Right ventricle myocardium superior (tissue), 1 donor: ENCODE data around the gene LZIC. TPM values are rescaled to one million over a fixed set of nuclear protein-coding genes. Genes with fewer than 3 reads are reported as not detected.
A peak's percentile ranks its signal among the peaks of the same experiment; 100 is the strongest.

Source experiments
- ATAC-seq: fragments of 200-7000 bp; cut with Tn5 transposase; one replicate; pipeline ENCODE4 v1.9.1; 2020; ENCODE audit warnings: mild to moderate bottlenecking; ENCODE audit not compliant: poor library complexity
- DNase-seq: peaks from one replicate; pipeline ENCODE4 v3.0.0-alpha.2; 2020
- intact Hi-C: fragments of 100-400 bp; cut with DNase I; formaldehyde crosslinking; loops from one replicate; pipeline ENCODE4 v1.11.2; 2022
- total RNA-seq: library from RNA; stranded (reverse); fragmentation: NEBNext Ultra II Directional; extraction: Animal tissue kit (Norgen Biotek cat#: 25700); gene quantifications from one replicate; pipeline ENCODE4 v1.2.1, GENCODE V29; 2021
- donor health status: DM: no; HTN: yes; CAD: no; lungs with severe emphysema.

LZIC gene
- total RNA-seq, 1 donor from 2014 or later = 33.2 TPM

DNA sequence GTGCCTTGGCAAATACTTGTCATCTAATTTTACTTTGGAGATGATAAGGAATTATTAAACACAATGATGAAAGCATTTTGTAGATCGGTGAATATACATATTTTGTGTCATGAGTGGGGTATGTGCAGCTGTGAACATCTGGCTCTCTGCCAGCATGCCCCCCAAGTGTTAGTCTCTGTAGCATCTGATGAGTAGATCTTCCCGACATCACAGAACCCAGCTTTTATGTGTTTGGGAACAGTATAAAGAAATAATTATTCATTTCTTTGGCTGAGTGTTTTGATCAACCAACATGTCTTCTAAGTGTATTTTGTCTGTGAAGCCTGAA lies 28.6 kb downstream of the LZIC start:
- no peak for ATAC-seq
- intact Hi-C loops = loop anchor here (2.0 kb wide), 1 partner anchor 40 kb away; no protein-coding TSS in a partner anchor
- DNase-seq = no peak

GRCh38 chr1:9912264-9912936 lies 30.8 kb downstream of the LZIC start:
- intact Hi-C loops = no loop called here
- ATAC-seq (no peak), DNase-seq (no peak)

GRCh38 chr1:9910423-9911178 lies 32.6 kb downstream of the LZIC start:
- DNase-seq (peak; percentile 100), ATAC-seq (peak; percentile 96)
- intact Hi-C loops = no loop called here

DNA sequence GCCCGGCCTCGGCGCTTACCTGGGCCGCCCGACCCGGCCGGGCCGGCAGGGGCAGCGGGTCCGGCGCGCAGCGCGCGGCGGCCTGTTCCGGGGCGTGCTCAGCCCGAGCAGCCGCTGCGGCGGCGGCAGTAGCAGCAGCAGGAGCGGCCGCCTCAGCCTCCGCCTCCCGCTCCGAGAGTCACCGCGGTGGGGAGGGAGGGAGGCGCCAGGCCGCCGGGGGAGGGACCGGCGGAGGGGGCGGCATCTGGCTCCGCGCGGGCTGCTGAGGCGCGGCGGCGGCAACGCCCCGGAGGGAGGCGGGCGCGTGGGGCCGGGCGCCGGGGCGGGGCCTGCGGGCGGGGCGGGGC lies 33.1 kb downstream of the LZIC start, which contains the start of gene CTNNBIP1:
Gene CTNNBIP1 (minus strand): TSS at position 194 of the 347 bp plus-strand sequence. CDS start 38,205 bp downstream, outside the sequence.
- ATAC-seq (no peak), DNase-seq (no peak)
- intact Hi-C loops = no loop called here

DNA sequence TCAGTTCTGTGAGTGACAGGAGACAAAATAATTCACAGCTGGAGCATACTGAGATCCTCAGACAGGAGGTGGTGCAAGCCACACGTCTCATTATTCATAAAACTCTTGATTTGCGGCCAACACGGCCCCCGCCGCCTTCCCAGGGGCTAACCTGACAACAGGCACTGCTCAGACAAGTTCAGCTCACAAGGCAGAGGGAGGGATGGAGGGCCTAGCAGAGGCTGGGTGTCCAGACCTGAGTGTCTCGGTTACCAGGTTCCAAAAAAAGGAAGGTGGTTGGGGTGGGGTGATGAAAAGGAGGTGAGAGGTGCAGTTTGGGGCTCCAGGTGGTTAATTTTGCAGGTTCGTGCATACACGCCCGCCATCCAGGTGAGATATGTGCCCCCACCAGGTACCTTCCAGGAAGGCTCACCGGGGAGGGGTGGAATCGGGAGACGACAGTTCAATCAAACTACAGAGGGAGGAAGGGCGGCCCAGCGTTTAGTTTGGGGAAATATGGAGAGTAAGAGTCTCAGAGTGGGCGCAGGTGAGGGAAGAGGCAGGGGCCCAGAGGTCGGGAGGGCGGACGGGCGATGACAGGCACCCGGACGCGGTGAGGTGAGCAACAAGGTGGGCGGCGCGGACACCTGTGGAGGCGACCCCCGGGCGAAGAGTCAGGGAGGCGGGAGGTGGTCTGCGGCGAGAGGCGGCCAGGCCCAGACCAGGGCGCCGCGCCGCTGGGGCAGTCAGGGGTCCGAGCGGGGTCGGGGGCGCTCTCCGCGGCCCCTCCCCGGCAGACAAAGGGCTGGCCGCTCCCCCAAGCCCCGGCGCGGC lies 33.8 kb downstream of the LZIC start:
- ATAC-seq (no peak), DNase-seq (peak; percentile 57)
- intact Hi-C loops = no loop called here

DNA sequence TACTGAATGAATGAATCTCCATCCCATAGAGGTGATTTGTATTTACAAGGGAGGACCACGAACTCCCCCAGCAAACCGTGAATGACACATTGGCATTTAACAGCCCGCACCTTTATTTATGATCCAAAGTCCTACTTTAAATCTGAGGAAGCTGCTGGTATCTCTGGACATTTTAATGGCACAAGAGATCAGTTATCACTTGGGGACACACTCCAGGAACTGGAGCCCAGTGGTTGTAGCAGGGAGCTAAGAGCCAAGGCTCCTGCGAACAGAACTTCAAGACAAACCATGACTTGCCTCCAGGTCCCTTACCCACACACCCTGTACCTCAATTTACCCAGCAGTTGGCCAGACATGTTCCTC lies 34.3 kb downstream of the LZIC start:
- intact Hi-C loops = no loop called here

DNA sequence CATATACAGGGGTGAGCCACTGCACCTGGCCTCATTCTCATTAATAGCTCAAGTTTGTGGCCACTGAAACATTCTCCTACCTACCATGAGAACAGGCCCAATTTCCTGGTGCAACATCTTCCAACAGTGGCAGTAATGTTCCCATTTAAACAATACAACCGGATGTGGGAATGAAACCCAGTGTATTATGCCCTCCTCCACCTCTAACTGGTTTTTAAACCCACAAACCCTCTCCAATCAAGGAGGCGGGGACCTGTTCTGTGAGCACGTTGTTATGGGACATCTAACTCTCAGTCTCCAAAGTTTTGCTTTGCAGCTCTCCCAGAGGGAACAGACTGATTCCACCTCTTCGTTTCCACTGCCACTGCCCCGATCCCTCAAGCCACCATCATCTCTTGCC lies 35.8 kb downstream of the LZIC start:
- intact Hi-C loops = no loop called here
- ATAC-seq = no peak
- DNase-seq = no peak

More for the DNA sequence above, 34.3 kb downstream of the LZIC start:
- DNase-seq = no peak
- no peak for ATAC-seq

GRCh38 chr1:9906466-9906865 lies 36.7 kb downstream of the LZIC start:
- ATAC-seq = no peak
- no peak for DNase-seq
- intact Hi-C loops = no loop called here

GRCh38 chr1:9905010-9905409 lies 38.2 kb downstream of the LZIC start:
- no peak for ATAC-seq
- no peak for DNase-seq
- intact Hi-C loops = no loop called here

DNA sequence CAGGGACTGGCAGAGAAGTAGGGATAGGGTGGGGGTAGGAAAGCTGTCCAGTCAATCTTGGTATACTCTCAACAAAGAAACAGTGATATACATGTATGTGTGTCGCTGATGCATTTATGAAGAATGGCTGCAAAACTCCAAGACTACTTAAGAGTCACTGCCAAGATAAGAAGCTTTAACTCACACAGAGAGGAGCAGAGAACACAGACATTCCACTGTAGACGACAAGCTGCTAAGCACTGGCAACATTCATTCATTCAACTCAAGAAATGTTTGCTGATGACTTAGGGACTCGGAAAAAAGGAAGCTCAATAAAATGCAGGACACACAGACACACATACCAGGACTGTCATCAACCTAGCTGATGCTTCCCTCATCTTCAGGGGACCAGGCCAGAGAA lies 38.6 kb downstream of the LZIC start:
- DNase-seq = no peak

GRCh38 chr1:9903801-9904527 lies 39.2 kb downstream of the LZIC start:
- intact Hi-C loops = no loop called here

More for the DNA sequence above, 38.6 kb downstream of the LZIC start:
- intact Hi-C loops = no loop called here
- no peak for ATAC-seq

DNA sequence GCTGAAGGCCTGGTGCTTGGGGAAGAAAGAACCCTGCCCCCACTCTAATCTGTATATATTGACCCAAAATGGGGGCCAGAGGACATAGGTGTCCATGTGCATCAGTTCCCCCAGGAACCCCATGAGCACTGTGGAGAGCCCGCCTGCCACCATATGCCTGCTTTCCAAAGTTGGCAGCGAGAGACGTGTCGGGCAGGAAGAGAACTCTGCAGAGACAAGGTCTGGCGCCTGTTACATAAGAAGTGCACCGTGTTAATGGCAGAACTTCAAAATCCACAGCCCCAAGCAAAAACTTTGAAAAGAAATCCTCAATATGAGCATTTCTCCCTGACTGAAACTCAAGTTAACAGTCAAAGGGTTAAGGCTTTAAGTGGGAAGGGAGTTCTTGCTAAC lies 41.1 kb downstream of the LZIC start:
- peak; percentile 9 for ATAC-seq
- intact Hi-C loops = no loop called here
- no peak for DNase-seq

More at GRCh38 chr1:9903801-9904527, 39.2 kb downstream of the LZIC start:
- DNase-seq = no peak
- ATAC-seq = no peak

- intact Hi-C loops = no loop called here
- DNase-seq = peak; percentile 83
- peak; percentile 82 for ATAC-seq
These were observed 41.8 kb downstream of the LZIC start for GRCh38 chr1:9901148-9902059.

- intact Hi-C loops = no loop called here
These were observed 42.8 kb downstream of the LZIC start for GRCh38 chr1:9900142-9901043.

DNA sequence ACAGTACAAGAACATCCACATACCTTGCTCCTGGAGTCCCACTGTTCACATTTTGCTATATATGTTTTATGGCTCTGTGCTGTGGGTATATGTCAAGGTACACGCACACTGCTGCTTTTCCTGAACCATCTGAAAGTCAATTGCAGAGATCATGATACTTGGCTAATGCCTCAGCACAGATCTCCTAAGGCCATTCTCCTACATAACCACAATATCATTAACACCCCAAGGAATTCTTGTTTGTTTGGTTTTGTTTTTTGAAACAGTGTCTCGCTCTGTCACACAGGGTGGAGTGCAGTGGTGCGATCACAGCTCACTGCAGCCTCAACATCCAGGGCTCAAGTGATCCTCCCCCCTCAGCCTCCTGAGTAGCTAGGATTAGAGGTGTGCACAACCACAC lies 49.1 kb downstream of the LZIC start:
- intact Hi-C loops = no loop called here
- ATAC-seq = no peak
- DNase-seq = no peak

More at GRCh38 chr1:9900142-9901043, 42.8 kb downstream of the LZIC start:
- ATAC-seq (peak; percentile 82), DNase-seq (peak; percentile 84)

GRCh38 chr1:9892563-9893528 lies 50.3 kb downstream of the LZIC start:
- intact Hi-C loops = no loop called here
- DNase-seq = peak; percentile 42

More at GRCh38 chr1:9892563-9893528, 50.3 kb downstream of the LZIC start:
- peak; percentile 30 for ATAC-seq
